Measurements from ENCODE around the gene SLC25A45.

DNA sequence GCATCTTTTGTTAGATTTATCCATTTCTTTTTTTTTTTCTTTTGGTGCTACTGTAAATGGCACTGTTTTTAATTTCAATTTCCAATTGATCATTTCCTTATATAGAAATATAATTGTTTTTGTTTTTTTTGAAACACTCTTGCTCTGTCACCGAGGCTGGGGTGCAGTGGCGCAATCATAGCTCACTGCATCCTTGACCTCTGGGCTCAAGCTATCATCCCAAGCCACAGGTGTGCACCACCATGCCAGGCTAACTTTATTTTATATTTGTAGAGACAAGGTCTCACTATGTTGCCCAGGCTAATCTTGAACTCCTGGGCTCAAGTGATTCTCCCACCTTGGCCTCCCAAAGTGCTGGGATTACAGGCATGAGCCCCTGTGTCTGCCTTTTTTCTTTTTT lies 20.3 kb upstream of the SLC25A45 start:
- TF ChIP-seq, protein P1, sequence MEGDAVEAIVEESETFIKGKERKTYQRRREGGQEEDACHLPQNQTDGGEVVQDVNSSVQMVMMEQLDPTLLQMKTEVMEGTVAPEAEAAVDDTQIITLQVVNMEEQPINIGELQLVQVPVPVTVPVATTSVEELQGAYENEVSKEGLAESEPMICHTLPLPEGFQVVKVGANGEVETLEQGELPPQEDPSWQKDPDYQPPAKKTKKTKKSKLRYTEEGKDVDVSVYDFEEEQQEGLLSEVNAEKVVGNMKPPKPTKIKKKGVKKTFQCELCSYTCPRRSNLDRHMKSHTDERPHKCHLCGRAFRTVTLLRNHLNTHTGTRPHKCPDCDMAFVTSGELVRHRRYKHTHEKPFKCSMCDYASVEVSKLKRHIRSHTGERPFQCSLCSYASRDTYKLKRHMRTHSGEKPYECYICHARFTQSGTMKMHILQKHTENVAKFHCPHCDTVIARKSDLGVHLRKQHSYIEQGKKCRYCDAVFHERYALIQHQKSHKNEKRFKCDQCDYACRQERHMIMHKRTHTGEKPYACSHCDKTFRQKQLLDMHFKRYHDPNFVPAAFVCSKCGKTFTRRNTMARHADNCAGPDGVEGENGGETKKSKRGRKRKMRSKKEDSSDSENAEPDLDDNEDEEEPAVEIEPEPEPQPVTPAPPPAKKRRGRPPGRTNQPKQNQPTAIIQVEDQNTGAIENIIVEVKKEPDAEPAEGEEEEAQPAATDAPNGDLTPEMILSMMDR (conservative IDR thresholded peaks at IDR 0.05; ENCODE audit: low read depth, low read length) = no peak
- TF ChIP-seq MAZ (IDR thresholded peaks at IDR 0.05; ENCODE audit: borderline replicate concordance, low read depth, low read length) (no peak), POLR2A (IDR thresholded peaks at IDR 0.05; ENCODE audit: low read depth, low read length) (no peak), MAFK (IDR thresholded peaks at IDR 0.05; ENCODE audit: low read depth, low read length) (no peak), RFX5 (IDR thresholded peaks at IDR 0.05; ENCODE audit: low read depth, low read length) (no peak), FOS (IDR thresholded peaks at IDR 0.05; ENCODE audit: low read depth, low read length) (no peak), MXI1 (IDR thresholded peaks at IDR 0.05; ENCODE audit: borderline replicate concordance, low read depth, low read length) (no peak), RAD21 (IDR thresholded peaks at IDR 0.05; ENCODE audit: low read length) (no peak), BHLHE40 (IDR thresholded peaks at IDR 0.05; ENCODE audit: low read depth, low read length) (no peak), NFE2L2 (IDR thresholded peaks at IDR 0.05; ENCODE audit: low read depth, low read length) (no peak), SMC3 (IDR thresholded peaks at IDR 0.05; ENCODE audit: low read depth, low read length) (no peak)
- TF ChIP-seq, protein P2, sequence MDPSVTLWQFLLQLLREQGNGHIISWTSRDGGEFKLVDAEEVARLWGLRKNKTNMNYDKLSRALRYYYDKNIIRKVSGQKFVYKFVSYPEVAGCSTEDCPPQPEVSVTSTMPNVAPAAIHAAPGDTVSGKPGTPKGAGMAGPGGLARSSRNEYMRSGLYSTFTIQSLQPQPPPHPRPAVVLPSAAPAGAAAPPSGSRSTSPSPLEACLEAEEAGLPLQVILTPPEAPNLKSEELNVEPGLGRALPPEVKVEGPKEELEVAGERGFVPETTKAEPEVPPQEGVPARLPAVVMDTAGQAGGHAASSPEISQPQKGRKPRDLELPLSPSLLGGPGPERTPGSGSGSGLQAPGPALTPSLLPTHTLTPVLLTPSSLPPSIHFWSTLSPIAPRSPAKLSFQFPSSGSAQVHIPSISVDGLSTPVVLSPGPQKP (IDR thresholded peaks at IDR 0.05; ENCODE audit: borderline replicate concordance, low read depth, low read length) = no peak
